Large intestine (tissue), 12 donors: Measurements from ENCODE around the gene TUBA3C. TPM values are rescaled to one million over a fixed set of nuclear protein-coding genes. Genes with fewer than 3 reads are reported as not detected.
"Not testable (repeated sequence)": the region's sequence is repeated elsewhere in the genome, so short reads cannot be mapped to it uniquely, and the experiment has no call there.

ENCODE experiments used
- DNase-seq, 2 donors: peaks; one replicate each; pipeline versions ENCODE4 v3.0.0 to v3.0.0-alpha.2; 2013
- H3K27ac ChIP-seq: one replicate; pipeline ENCODE4 v1.5.1; 2013; ENCODE audit warnings: low read length
- H3K27me3 ChIP-seq: 2 replicates; pipeline ENCODE4 v1.6.1; 2013; ENCODE audit warnings: low read length; ENCODE audit not compliant: control insufficient read depth, insufficient read depth
- H3K36me3 ChIP-seq: 2 replicates; pipeline ENCODE4 v1.6.1; 2013; ENCODE audit warnings: low read length; ENCODE audit not compliant: control insufficient read depth, insufficient read depth
- H3K4me1 ChIP-seq: one replicate; pipeline ENCODE4 v1.6.1; 2013; ENCODE audit warnings: low read length; ENCODE audit not compliant: control insufficient read depth, insufficient read depth
- H3K4me3 ChIP-seq: one replicate; pipeline ENCODE4 v1.5.1; 2013; ENCODE audit warnings: low read length
- H3K9me3 ChIP-seq: one replicate; pipeline ENCODE4 v1.6.1; 2013; ENCODE audit warnings: mild to moderate bottlenecking, low read depth, low read length, moderate library complexity; ENCODE audit not compliant: control insufficient read depth
- WGBS: methylation state at CpG from one replicate; pipeline ENCODE4 v1.1.5; 2013; ENCODE audit warnings: low lambda C conversion rate; ENCODE audit not compliant: insufficient coverage; 5-methylcytosine and 5-hydroxymethylcytosine counted together
- long read RNA-seq, 11 donors: transcript quantifications; one replicate each; lab custom pipeline, GENCODE V29; 2026
- polyA plus RNA-seq: library from polyadenylated mRNA; unstranded; fragments of 120-200 nt; gene quantifications from one replicate; pipeline ENCODE4 v1.2.1, GENCODE V29; 2013

Gene TUBA3C
- polyA plus RNA-seq = not detected
- long read RNA-seq, donor 1 = 0 reads
- long read RNA-seq, donor 2 = 0 reads
- long read RNA-seq, donor 3 = 0 reads
- long read RNA-seq, donor 4 = 0 reads
- long read RNA-seq, donor 5 = 0 reads
- long read RNA-seq, donor 6 = 0 reads
- long read RNA-seq, donor 7 = 0 reads
- long read RNA-seq, donor 8 = 0 reads
- long read RNA-seq, donor 9 = 0 reads
- long read RNA-seq, donor 10 = 0 reads
- long read RNA-seq, donor 11 = 0 reads

GRCh38 chr13:19181621-19182485, at the start of gene TUBA3C:
TSS of gene TUBA3C (minus strand) at chr13:19181824. CDS start at chr13:19181747, 77 bp downstream.
- no peaks in the 10 kb centered on the region for H3K36me3 ChIP-seq
- H3K27ac ChIP-seq = no peak within 1 kb of the TSS
- no peak within 1 kb of the TSS for H3K4me3 ChIP-seq
- DNase-seq = no peak
- H3K4me1 ChIP-seq = no peaks in the 10 kb centered on the region
- H3K9me3 ChIP-seq = peaks cover 18% of the 10 kb centered on the region
- no CpG with 5 or more reads among the region's 40 CpGs for WGBS
- H3K27me3 ChIP-seq = no peaks in the 10 kb centered on the region

GRCh38 chr13:19207413-19207812, 25.8 kb upstream of the TUBA3C start:
- H3K9me3 ChIP-seq, H3K4me1 ChIP-seq, H3K4me3 ChIP-seq, H3K36me3 ChIP-seq, H3K27me3 ChIP-seq, DNase-seq, H3K27ac ChIP-seq: not testable (repeated sequence)
- WGBS = 80% methylated on average over 1 of the region's 3 CpGs

DNA sequence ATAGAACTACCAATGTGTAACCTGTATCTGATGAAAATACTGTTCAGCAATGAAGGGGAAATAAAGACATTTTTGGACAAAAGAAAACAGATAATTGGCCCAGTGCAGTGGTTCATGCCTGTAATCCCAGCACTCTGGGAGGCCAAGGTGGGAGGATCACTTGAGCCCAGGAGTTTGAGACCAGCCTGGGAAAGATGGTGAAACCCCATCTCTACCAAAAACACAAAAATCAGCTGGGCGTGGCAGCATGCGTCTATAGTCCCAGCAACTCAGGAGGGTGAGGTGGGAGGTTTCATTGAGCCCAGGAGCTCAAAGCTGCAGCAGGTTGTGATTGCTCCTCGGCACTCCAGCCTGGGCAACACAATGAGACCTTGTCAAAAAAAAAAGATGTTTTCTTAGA, 11.0 kb upstream of the TUBA3C start:
- not testable (repeated sequence) for H3K27ac ChIP-seq, H3K9me3 ChIP-seq, DNase-seq, H3K36me3 ChIP-seq, H3K27me3 ChIP-seq, H3K4me3 ChIP-seq, H3K4me1 ChIP-seq
- no CpG with 5 or more reads among the region's 3 CpGs for WGBS

DNA sequence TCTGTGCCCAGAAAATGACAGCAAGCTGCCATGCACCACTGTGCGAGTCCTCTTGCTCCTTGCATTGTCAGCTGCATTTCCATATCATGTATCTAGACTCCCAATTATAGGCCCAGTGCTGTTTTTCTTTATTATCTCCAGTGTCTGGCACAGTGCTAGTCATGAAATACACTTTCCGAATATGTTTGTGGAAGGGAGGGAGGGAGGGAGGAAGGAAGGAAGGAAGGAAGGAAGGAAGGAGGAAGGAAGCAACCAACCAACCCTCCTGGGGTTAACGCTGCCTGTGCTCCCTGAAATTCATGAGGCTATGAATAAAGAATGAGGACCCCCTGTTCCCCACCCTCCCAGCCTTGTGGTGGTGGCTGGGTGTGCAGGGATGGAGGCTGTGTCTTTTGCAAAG, 8.3 kb upstream of the TUBA3C start:
- H3K27me3 ChIP-seq, H3K4me3 ChIP-seq, H3K9me3 ChIP-seq, DNase-seq, H3K27ac ChIP-seq, H3K4me1 ChIP-seq, H3K36me3 ChIP-seq: not testable (repeated sequence)
- no CpG with 5 or more reads among the region's 3 CpGs for WGBS

DNA sequence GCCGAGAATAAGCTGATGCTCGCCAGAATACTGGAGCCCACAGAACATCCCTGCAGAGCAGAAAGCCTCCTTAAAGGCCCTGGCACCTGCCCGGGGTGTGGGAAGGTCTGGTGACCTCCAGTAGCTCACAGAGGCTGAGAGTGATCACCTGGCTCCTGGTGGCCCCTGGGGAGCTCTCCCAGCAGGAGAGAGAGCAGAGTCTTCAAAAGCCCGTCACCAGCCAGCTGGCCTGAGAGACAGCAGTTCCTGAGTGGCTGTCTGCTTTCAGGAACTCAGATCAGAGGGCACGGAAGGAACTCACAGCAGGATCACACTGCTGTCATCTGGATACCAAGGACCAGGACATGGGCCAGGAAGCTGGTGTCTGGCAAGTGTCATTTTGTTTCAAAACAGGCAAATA, 7.7 kb upstream of the TUBA3C start:
- H3K36me3 ChIP-seq, H3K9me3 ChIP-seq, H3K27me3 ChIP-seq, H3K4me1 ChIP-seq, DNase-seq, H3K4me3 ChIP-seq, H3K27ac ChIP-seq: not testable (repeated sequence)
- no CpG with 5 or more reads among the region's 5 CpGs for WGBS

DNA sequence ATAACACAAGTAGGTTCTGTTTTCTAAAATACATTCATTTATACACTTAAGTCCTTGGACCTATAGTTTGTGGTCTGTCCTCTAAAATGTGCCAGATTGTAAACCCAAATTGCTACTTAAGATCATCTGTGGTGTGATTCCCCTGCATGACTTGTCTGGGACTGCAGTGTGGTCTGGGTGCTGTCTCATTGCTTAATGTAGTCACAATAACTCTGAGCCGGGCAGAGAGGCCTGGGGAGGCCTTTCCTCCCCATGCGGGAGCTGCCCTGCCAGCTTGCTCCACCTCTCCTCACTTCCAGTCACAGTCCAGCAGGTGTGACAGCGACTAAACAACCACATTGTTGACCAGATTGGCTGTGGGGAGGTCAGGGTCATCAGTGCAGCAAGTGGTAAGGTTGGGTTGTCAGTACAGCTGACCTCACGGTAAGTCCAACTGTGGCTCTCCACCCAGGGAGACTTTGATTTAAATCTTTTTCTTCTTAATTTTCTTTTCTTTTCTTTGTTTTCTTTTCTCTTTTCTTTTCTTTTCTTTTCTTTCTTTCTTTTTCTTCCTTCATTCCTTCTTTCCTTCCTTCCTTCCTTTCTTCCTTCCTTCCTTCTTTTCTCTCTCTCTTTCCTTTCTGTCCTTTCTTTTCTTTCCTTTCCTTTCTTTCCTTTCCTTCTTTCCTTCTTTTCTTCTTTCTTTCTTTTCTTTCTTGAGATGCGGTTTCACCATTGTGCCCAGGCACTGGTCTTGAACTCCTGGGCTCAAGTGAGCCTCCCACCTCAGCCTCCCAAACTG, 4.4 kb upstream of the TUBA3C start:
- no peaks in the 10 kb centered on the region for H3K36me3 ChIP-seq
- WGBS = 88% methylated on average over 2 of the region's 5 CpGs
- no peaks in the 10 kb centered on the region for H3K27me3 ChIP-seq
- H3K4me1 ChIP-seq = no peaks in the 10 kb centered on the region
- H3K4me3 ChIP-seq = no peak overlapping the region
- peaks cover 13% of the 10 kb centered on the region for H3K9me3 ChIP-seq
- H3K27ac ChIP-seq = no peak overlapping the region
- DNase-seq = no peak

DNA sequence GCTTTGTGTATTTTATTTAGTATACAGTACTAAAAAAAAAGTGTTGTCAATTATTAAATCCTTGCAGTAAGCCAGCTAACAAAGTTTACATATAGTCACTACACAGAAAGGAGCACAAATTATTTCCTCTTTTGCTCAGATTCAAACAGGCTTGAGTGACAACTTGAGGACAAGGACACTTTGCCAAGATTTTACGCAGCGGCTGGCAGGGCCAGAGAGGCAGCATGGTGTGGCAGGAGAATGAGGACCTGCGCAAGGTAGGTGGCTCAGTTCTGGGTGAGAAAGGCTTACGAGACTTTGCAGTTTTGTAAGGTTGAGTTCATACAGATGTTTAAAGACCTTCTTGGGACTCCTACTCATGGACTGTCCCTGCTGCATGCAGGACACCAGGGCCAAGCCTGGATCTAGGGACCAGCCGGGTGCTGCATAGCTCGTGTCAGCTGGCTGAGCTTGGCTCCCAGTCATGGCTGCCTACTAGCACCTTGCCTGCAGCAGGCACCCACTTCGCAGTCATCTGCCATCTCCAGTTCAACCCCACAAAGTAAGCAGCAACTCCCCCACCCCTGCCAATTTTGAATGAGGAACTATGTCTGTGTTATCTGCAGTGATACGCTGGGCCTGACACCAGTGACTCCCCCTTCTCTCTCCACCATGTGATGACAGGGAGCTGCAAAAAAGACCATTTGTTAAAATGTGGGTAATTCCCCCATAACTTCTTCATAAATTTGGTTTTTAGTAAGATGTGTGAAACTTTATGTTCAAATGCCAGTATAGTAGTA, 3.7 kb upstream of the TUBA3C start:
- Histone ChIP-seq H3K36me3 (no peaks in the 10 kb centered on the region), H3K27ac (no peak overlapping the region), H3K4me3 (no peak overlapping the region), H3K9me3 (peaks cover 18% of the 10 kb centered on the region), H3K27me3 (no peaks in the 10 kb centered on the region), H3K4me1 (no peaks in the 10 kb centered on the region)
- DNase-seq = no peak
- 100% methylated on average over 2 of the region's 8 CpGs for WGBS

GRCh38 chr13:19184176-19184575, 2.6 kb upstream of the TUBA3C start:
- peaks cover 18% of the 10 kb centered on the region for H3K9me3 ChIP-seq
- H3K4me3 ChIP-seq = no peak overlapping the region
- no peaks in the 10 kb centered on the region for H3K36me3 ChIP-seq
- no peak overlapping the region for H3K27ac ChIP-seq
- H3K4me1 ChIP-seq = no peaks in the 10 kb centered on the region
- no peak for DNase-seq
- WGBS = no CpG with 5 or more reads among the region's 5 CpGs
- H3K27me3 ChIP-seq = no peaks in the 10 kb centered on the region

GRCh38 chr13:19183676-19184075, 2.1 kb upstream of the TUBA3C start:
- DNase-seq = no peak
- H3K27ac ChIP-seq = no peak overlapping the region
- no peaks in the 10 kb centered on the region for H3K36me3 ChIP-seq
- H3K9me3 ChIP-seq = peaks cover 18% of the 10 kb centered on the region
- H3K27me3 ChIP-seq = no peaks in the 10 kb centered on the region
- no peaks in the 10 kb centered on the region for H3K4me1 ChIP-seq
- H3K4me3 ChIP-seq = no peak overlapping the region
- no CpG with 5 or more reads among the region's 3 CpGs for WGBS

GRCh38 chr13:19182536-19182935, 912 bp upstream of the TUBA3C start:
- H3K27me3 ChIP-seq = no peaks in the 10 kb centered on the region
- WGBS = no CpG with 5 or more reads among the region's 16 CpGs
- DNase-seq = no peak

More at GRCh38 chr13:19182536-19182935, 912 bp upstream of the TUBA3C start:
- Histone ChIP-seq H3K4me3 (no peak overlapping the region), H3K36me3 (no peaks in the 10 kb centered on the region), H3K4me1 (no peaks in the 10 kb centered on the region), H3K9me3 (peaks cover 18% of the 10 kb centered on the region), H3K27ac (no peak overlapping the region)
